GM12874 (cell line): Measurements from ENCODE around the gene STIMATE.

Source experiments
- CTCF ChIP-seq: IDR thresholded peaks from 2 replicates; pipeline ENCODE4 v1.5.1; 2011; ENCODE audit warnings: low read depth, mild to moderate bottlenecking, control low read depth, low read length, moderate library complexity; ENCODE audit not compliant: insufficient read depth

The STIMATE gene

GRCh38 chr3:52805270-52806039 is 91.9 kb downstream of the STIMATE start:
- no peak for TF ChIP-seq CTCF

- no peak for TF ChIP-seq CTCF
These were observed 95.5 kb downstream of the STIMATE start for GRCh38 chr3:52801839-52802238.

GRCh38 chr3:52800079-52800478 is 97.3 kb downstream of the STIMATE start:
- no peak for TF ChIP-seq CTCF

- TF ChIP-seq CTCF: peak; percentile 75
These were observed 98.3 kb downstream of the STIMATE start for GRCh38 chr3:52798978-52799476.

- no peak for TF ChIP-seq CTCF
These were observed 98.9 kb downstream of the STIMATE start for GRCh38 chr3:52798376-52798977.

- TF ChIP-seq CTCF: no peak
These were observed 100.9 kb downstream of the STIMATE start for GRCh38 chr3:52796411-52796810.

- TF ChIP-seq CTCF: no peak
These were observed 101.9 kb downstream of the STIMATE start for GRCh38 chr3:52795298-52795900.
